Measurements from ENCODE around the gene CYTIP. TPM values are rescaled to one million over a fixed set of nuclear protein-coding genes. Genes with fewer than 3 reads are reported as not detected.
A peak's percentile ranks its signal among the peaks of the same experiment; 100 is the strongest.

Gene CYTIP
- total RNA-seq, 3 donors from 2014 or later (not counting 1 experiment from before 2014, with no cell fraction given): 276 to 363 (median 357) TPM

GRCh38 chr2:157418239-157418641 is 25.6 kb downstream of the CYTIP start:
- no peak overlapping the region for H3K4me3 ChIP-seq (ENCODE audit: low read length)
- Mint-ChIP-seq H3K36me3 (peaks cover 64% of the 10 kb centered on the region), H3K9me3 (no peaks in the 10 kb centered on the region), H3K27ac (peak overlapping the region; percentile 92 to 94), H3K4me3 (peak overlapping the region; percentile 91), H3K4me1 (peaks cover 81 to 86% of the 10 kb centered on the region in 2 donors), H3K27me3 (ENCODE audit: low read depth in 2 of 2) (no peaks in the 10 kb centered on the region)
- peak overlapping the region; percentile 92 for H3K27ac ChIP-seq (ENCODE audit: low read length)
- WGBS (ENCODE audit: insufficient coverage): 23% methylated on average over 4 of the region's 4 CpGs
- peaks cover 87% of the 10 kb centered on the region for H3K36me3 ChIP-seq (ENCODE audit: control insufficient read depth, insufficient read depth, low read length)
- H3K9me3 ChIP-seq (ENCODE audit: control insufficient read depth, insufficient read depth, low read length): no peaks in the 10 kb centered on the region
- peak in 1 of 2 donors; percentile 83 for DNase-seq
- intact Hi-C loops (cut with micrococcal nuclease): loop anchor here (1.0 to 10.0 kb wide), 3 partner anchors 14 to 1083 kb away; partner anchors contain the start of gene NR4A2
- peak; percentile 37 to 59 (median 59) for ATAC-seq
- H3K27me3 ChIP-seq (ENCODE audit: control insufficient read depth, insufficient read depth, low read length): no peaks in the 10 kb centered on the region
- H3K4me1 ChIP-seq (ENCODE audit: control insufficient read depth, insufficient read depth, low read length): peaks cover 53% of the 10 kb centered on the region
- TF ChIP-seq CTCF (IDR thresholded peaks at IDR 0.05): no peak

GRCh38 chr2:157415591-157416101 is 28.2 kb downstream of the CYTIP start:
- peaks cover 48% of the 10 kb centered on the region for H3K36me3 Mint-ChIP-seq
- Histone ChIP-seq H3K4me1 (ENCODE audit: control insufficient read depth, insufficient read depth, low read length) (peaks cover 52% of the 10 kb centered on the region), H3K27me3 (ENCODE audit: control insufficient read depth, insufficient read depth, low read length) (no peaks in the 10 kb centered on the region), H3K4me3 (ENCODE audit: low read length) (no peak overlapping the region), H3K36me3 (ENCODE audit: control insufficient read depth, insufficient read depth, low read length) (peaks cover 65% of the 10 kb centered on the region), H3K27ac (ENCODE audit: low read length) (peak overlapping the region; percentile 92), H3K9me3 (ENCODE audit: control insufficient read depth, insufficient read depth, low read length) (no peaks in the 10 kb centered on the region)
- peaks cover 83 to 89% of the 10 kb centered on the region in 2 donors for H3K4me1 Mint-ChIP-seq
- H3K27me3 Mint-ChIP-seq (ENCODE audit: low read depth in 2 of 2): no peaks in the 10 kb centered on the region
- ATAC-seq (no peak), DNase-seq (no peak)
- no peak for TF ChIP-seq CTCF (IDR thresholded peaks at IDR 0.05)
- no peaks in the 10 kb centered on the region for H3K9me3 Mint-ChIP-seq
- peak overlapping the region; percentile 35 for H3K4me3 Mint-ChIP-seq
- intact Hi-C loops (cut with micrococcal nuclease): loop anchor here (10.0 kb wide), 1 partner anchor 1081 kb away; the partner anchor contains the start of gene NR4A2
- peak overlapping the region; percentile 82 to 94 for H3K27ac Mint-ChIP-seq
- 91% methylated on average over 13 of the region's 13 CpGs for WGBS (ENCODE audit: insufficient coverage)

GRCh38 chr2:157414050-157414449 is 29.8 kb downstream of the CYTIP start:
- Histone ChIP-seq H3K9me3 (ENCODE audit: control insufficient read depth, insufficient read depth, low read length) (no peaks in the 10 kb centered on the region), H3K36me3 (ENCODE audit: control insufficient read depth, insufficient read depth, low read length) (peaks cover 49% of the 10 kb centered on the region), H3K4me1 (ENCODE audit: control insufficient read depth, insufficient read depth, low read length) (peaks cover 38% of the 10 kb centered on the region), H3K27ac (ENCODE audit: low read length) (peak overlapping the region; percentile 86), H3K27me3 (ENCODE audit: control insufficient read depth, insufficient read depth, low read length) (no peaks in the 10 kb centered on the region), H3K4me3 (ENCODE audit: low read length) (no peak overlapping the region)
- peaks cover 41% of the 10 kb centered on the region for H3K36me3 Mint-ChIP-seq
- DNase-seq: peak in 1 of 2 donors; percentile 49
- WGBS (ENCODE audit: insufficient coverage): 25% methylated on average over 1 of the region's 1 CpG
- no peaks in the 10 kb centered on the region for H3K27me3 Mint-ChIP-seq (ENCODE audit: low read depth in 2 of 2)
- no peak for TF ChIP-seq CTCF (IDR thresholded peaks at IDR 0.05)
- intact Hi-C loops (cut with micrococcal nuclease): loop anchor here (5.0 to 10.0 kb wide), 2 partner anchors 77 to 1079 kb away; partner anchors contain the start of gene NR4A2
- peak overlapping the region; percentile 80 for H3K4me3 Mint-ChIP-seq
- peak in 2 of 3 donors; percentile 27 to 30 for ATAC-seq
- peaks cover 79 to 91% of the 10 kb centered on the region in 2 donors for H3K4me1 Mint-ChIP-seq
- peaks cover 2 to 3% of the 10 kb centered on the region in 2 donors for H3K9me3 Mint-ChIP-seq
- H3K27ac Mint-ChIP-seq: peak overlapping the region; percentile 82 to 94

All from natural killer cell (primary cell).